ENCODE data around the gene ADCY10. TPM values are rescaled to one million over a fixed set of nuclear protein-coding genes. Genes with fewer than 3 reads are reported as not detected.

ADCY10 gene
- total and polyA plus RNA-seq, 2 of the 8 experiments (the other 6 are each of a cell fraction or from before 2014, with no cell fraction given) = 0.02 TPM; not detected in 1

GRCh38 chr1:167879508-167879907 lies 34.4 kb downstream of the ADCY10 start:
- H4K91ac ChIP-seq (replicated peaks; ENCODE audit: insufficient read length, low read length) = no peak overlapping the region
- ChIA-PET CTCF (ENCODE audit: partially characterized antibody) (no interaction called here), POLR2A (ENCODE audit: partially characterized antibody) (interaction anchor here (2.5 kb wide), 1 partner anchor 56 kb away, joined by 5 read pairs; no protein-coding TSS in a partner anchor)
- H2AFZ ChIP-seq (ENCODE audit: low read length) = no peak overlapping the region
- no peak overlapping the region for H2BK5ac ChIP-seq (ENCODE audit: low read depth, low read length)
- no peaks in the 10 kb centered on the region for H3K79me2 ChIP-seq (ENCODE audit: control insufficient read depth in 1 of 2, insufficient read depth in 2 of 2, low read length in 2 of 2)
- no peak overlapping the region for H3K27ac ChIP-seq (ENCODE audit: low read depth, low read length)
- FAIRE-seq (no peak), DNase-seq (ENCODE audit: low read depth in 1 of 2, low spot score in 2 of 2) (no peak)
- H3K36me3 ChIP-seq (ENCODE audit: control insufficient read depth in 2 of 4, insufficient read depth in 4 of 4, low read length in 3 of 4) = no peaks in the 10 kb centered on the region
- H3K9ac ChIP-seq (replicated peaks in 1 of 4; ENCODE audit: extremely low read depth in 1 of 4, low read depth in 3 of 4, low read length in 3 of 4) = no peak overlapping the region
- no peaks in the 10 kb centered on the region for H3K23me2 ChIP-seq (ENCODE audit: low read depth, low read length)
- H3K4me1 ChIP-seq (replicated peaks in 1 of 4; ENCODE audit: control insufficient read depth in 3 of 4, insufficient read depth in 4 of 4, low read length in 3 of 4) = peaks cover 0 to 6% (median 0%) of the 10 kb centered on the region in 4 experiments; a peak in 2 of 7 replicates
- 96% methylated on average over 1 of the region's 1 CpG; no CpG with 5 or more reads in 1 of the 2 experiments for WGBS, 2 experiments (ENCODE audit: extremely low coverage in 1 of 2, insufficient coverage in 1 of 2, insufficient read length in 1 of 2, insufficient replicate concordance in 2 of 2, low coverage in 1 of 2, low lambda C conversion rate in 2 of 2, missing lambda C conversion rate in 1 of 2)
- no peak overlapping the region for H3K4me2 ChIP-seq (ENCODE audit: insufficient read depth in 1 of 2, low read depth in 2 of 2, low read length in 2 of 2)
- no peaks in the 10 kb centered on the region for H3K9me3 ChIP-seq (ENCODE audit: insufficient read depth in 2 of 2, low read depth in 1 of 2, low read length in 1 of 2)
- H4K5ac ChIP-seq (ENCODE audit: insufficient read length, low read depth, low read length) = no peak overlapping the region
- H4K20me1 ChIP-seq (replicated peaks in 1 of 2; ENCODE audit: control insufficient read depth in 1 of 2, insufficient read depth in 2 of 2, low read length in 2 of 2) = no peaks in the 10 kb centered on the region
- no peaks in the 10 kb centered on the region for H3K79me1 ChIP-seq (ENCODE audit: low read depth, low read length)
- no peak overlapping the region for H3K23ac ChIP-seq (ENCODE audit: insufficient read length)
- no peak overlapping the region for H3K14ac ChIP-seq (ENCODE audit: insufficient read length)
- no peak overlapping the region for H3K4me3 ChIP-seq (ENCODE audit: extremely low read depth in 1 of 4, insufficient read depth in 2 of 4, low read depth in 3 of 4, low read length in 4 of 4)
- no peak overlapping the region for H2BK12ac ChIP-seq (ENCODE audit: low read depth, low read length)
- H2BK20ac ChIP-seq (ENCODE audit: low read length) = no peak overlapping the region
- TF ChIP-seq BRCA1 (IDR thresholded peaks at IDR 0.05; ENCODE audit: low read depth, low read length) (no peak), PHF8 (conservative IDR thresholded peaks at IDR 0.05; ENCODE audit: low read depth, low read length) (no peak), TEAD4 (IDR thresholded peaks at IDR 0.05; ENCODE audit: low read depth, low read length) (no peak), CBX8 (IDR thresholded peaks at IDR 0.05; ENCODE audit: borderline replicate concordance, low read depth, low read length) (no peak), KDM1A (IDR thresholded peaks at IDR 0.05; ENCODE audit: borderline replicate concordance, low read length) (no peak), SP2 (IDR thresholded peaks at IDR 0.05; ENCODE audit: low read length) (no peak), RBBP5 (IDR thresholded peaks at IDR 0.05; ENCODE audit: borderline replicate concordance, low read depth, low read length) (no peak), HDAC6 (IDR thresholded peaks at IDR 0.05; ENCODE audit: low read depth, low read length) (no peak), CHD1 (IDR thresholded peaks at IDR 0.05; ENCODE audit: low read depth, low read length) (no peak), EP300 (IDR thresholded peaks at IDR 0.05; ENCODE audit: borderline replicate concordance in 1 of 2, low read depth in 2 of 2, low read length in 2 of 2) (no peak), RAD21 (IDR thresholded peaks at IDR 0.05 in 1 of 2, conservative IDR thresholded peaks at IDR 0.05 in 1 of 2; ENCODE audit: low read depth in 2 of 2, low read length in 2 of 2) (no peak)
- H3K56ac ChIP-seq (replicated peaks; ENCODE audit: insufficient read length, low read depth, low read length) = no peak overlapping the region
- no peak overlapping the region for H3K18ac ChIP-seq (ENCODE audit: extremely low read depth, low read length)
- no peaks in the 10 kb centered on the region for H3K27me3 ChIP-seq (replicated peaks in 1 of 4; ENCODE audit: control insufficient read depth in 3 of 4, extremely low read depth in 1 of 4, insufficient read depth in 3 of 4, low read length in 3 of 4)
- H2AK5ac ChIP-seq (ENCODE audit: low read depth, low read length) = no peak overlapping the region
- no peak overlapping the region for H4K8ac ChIP-seq (ENCODE audit: extremely low read depth, insufficient read depth, low read length)
- no peak overlapping the region for H2BK15ac ChIP-seq (ENCODE audit: low read length)
- H3K4ac ChIP-seq (replicated peaks; ENCODE audit: insufficient read length, low read depth, low read length) = no peak overlapping the region
- no peak overlapping the region for H2BK120ac ChIP-seq (replicated peaks; ENCODE audit: low read depth, low read length)
